Cardiac fibroblast (primary cell): Measurements from ENCODE around the gene SCN7A.
"Not testable (repeated sequence)": the region's sequence is repeated elsewhere in the genome, so short reads cannot be mapped to it uniquely, and the experiment has no call there.

Experiments used
- DNase-seq, 2 donors: peaks; one replicate each; pipeline versions ENCODE4 v3.0.0 to v3.0.0-alpha.2; 2010; ENCODE audit warnings: low read depth in 2 of 2
- H3K4me3 ChIP-seq, 2 donors: replicated peaks in 1 of 2; 1 replicate in 1 of 2; 2 replicates in 1 of 2; pipeline ENCODE4 v1.5.1; 2011; ENCODE audit warnings: low read depth in 2 of 2, low read length in 2 of 2, mild to moderate bottlenecking in 2 of 2, moderate library complexity in 1 of 2
- TF ChIP-seq, protein P1 (sequence below): IDR thresholded peaks from one replicate; pipeline ENCODE4 v1.5.1; 2011; ENCODE audit warnings: low read depth, mild to moderate bottlenecking, low read length, inconsistent platforms

Gene SCN7A

GRCh38 chr2:166365803-166366420 lies 128.1 kb downstream of the SCN7A start:
- peak in 1 of 2 donors; percentile 54 for DNase-seq
- no peak overlapping the region for H3K4me3 ChIP-seq
- TF ChIP-seq, protein P1, sequence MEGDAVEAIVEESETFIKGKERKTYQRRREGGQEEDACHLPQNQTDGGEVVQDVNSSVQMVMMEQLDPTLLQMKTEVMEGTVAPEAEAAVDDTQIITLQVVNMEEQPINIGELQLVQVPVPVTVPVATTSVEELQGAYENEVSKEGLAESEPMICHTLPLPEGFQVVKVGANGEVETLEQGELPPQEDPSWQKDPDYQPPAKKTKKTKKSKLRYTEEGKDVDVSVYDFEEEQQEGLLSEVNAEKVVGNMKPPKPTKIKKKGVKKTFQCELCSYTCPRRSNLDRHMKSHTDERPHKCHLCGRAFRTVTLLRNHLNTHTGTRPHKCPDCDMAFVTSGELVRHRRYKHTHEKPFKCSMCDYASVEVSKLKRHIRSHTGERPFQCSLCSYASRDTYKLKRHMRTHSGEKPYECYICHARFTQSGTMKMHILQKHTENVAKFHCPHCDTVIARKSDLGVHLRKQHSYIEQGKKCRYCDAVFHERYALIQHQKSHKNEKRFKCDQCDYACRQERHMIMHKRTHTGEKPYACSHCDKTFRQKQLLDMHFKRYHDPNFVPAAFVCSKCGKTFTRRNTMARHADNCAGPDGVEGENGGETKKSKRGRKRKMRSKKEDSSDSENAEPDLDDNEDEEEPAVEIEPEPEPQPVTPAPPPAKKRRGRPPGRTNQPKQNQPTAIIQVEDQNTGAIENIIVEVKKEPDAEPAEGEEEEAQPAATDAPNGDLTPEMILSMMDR: no peak

DNA sequence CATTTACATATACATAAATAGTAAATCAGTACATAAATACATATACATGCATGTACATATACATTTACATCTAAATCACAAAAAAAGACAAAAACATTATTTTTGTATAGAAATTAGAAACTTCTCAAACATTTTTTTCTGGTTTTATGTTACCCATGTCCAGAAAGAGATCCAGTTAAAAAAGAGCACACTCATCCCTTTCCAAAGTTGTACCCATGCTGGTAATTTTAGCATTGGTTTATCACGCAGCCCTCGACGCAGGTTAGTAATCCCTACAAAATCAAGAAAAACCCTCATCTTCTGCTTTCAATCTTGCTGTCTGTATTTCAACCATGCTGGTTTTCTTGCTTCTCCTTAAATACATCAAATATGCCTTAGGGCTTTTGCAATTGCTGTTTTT lies 128.8 kb downstream of the SCN7A start:
- TF ChIP-seq, protein P1: no peak
- DNase-seq: no peak
- H3K4me3 ChIP-seq: no peak overlapping the region

GRCh38 chr2:166364476-166365161 lies 129.4 kb downstream of the SCN7A start:
- H3K4me3 ChIP-seq: no peak overlapping the region
- no peak for DNase-seq
- TF ChIP-seq, protein P1: no peak

GRCh38 chr2:166361351-166362153 lies 132.5 kb downstream of the SCN7A start:
- peak; percentile 59 to 68 for DNase-seq
- TF ChIP-seq, protein P1: peak; percentile 57
- H3K4me3 ChIP-seq: no peak overlapping the region

- TF ChIP-seq, protein P1: no peak
- no peak for DNase-seq
- no peak overlapping the region for H3K4me3 ChIP-seq
Observed at GRCh38 chr2:166360906-166361305, 133.1 kb downstream of the SCN7A start.

DNA sequence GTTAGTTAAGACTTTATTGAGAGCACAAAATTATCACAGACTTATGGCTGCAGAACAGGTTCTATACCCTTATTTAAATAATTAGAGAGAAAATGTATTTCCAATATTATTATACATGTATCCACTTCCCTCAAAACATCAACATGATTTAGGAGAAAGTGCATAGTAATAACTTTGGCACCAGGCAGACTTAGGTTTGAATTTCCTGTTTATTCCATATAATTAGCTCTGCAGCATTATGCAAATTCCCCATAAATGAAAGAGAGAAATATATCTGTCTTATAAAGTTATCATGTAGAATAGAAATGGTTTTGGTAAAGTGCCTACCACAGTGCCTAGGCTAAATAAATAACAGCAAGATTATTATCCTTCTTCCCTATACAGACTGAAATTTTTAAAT lies 133.6 kb downstream of the SCN7A start:
- DNase-seq: no peak
- TF ChIP-seq, protein P1: no peak
- H3K4me3 ChIP-seq: no peak overlapping the region

GRCh38 chr2:166357950-166358321 lies 136.1 kb downstream of the SCN7A start:
- H3K4me3 ChIP-seq, DNase-seq: not testable (repeated sequence)
